Stimulated activated memory B cell treated with anti-CD40 and anti-IgM and Interleukin-4, amounts not matched to agents 10 μg/mL and 1 μg/mL and 100 μg/mL, for 72 hours (primary cell): ENCODE measurements around the gene C12orf50.
"Not testable (repeated sequence)": the region's sequence is repeated elsewhere in the genome, so short reads cannot be mapped to it uniquely, and the experiment has no call there.

Experiments
- ATAC-seq: fragments of 150-1000 bp; cut with Tn5 transposase; 2 replicates; pipeline ENCODE4 v1.10.0; 2021
- H3K27ac Mint-ChIP-seq: one replicate; pipeline ENCODE4 v1.8.0; 2022; ENCODE audit warnings: mild to moderate bottlenecking, mixed read lengths
- H3K27me3 Mint-ChIP-seq: one replicate; pipeline ENCODE4 v1.8.0; 2022; ENCODE audit warnings: mixed read lengths
- H3K36me3 Mint-ChIP-seq: one replicate; pipeline ENCODE4 v1.8.0; 2022; ENCODE audit warnings: mixed read lengths
- H3K4me1 Mint-ChIP-seq: one replicate; pipeline ENCODE4 v1.8.0; 2022; ENCODE audit warnings: mixed read lengths
- H3K4me3 Mint-ChIP-seq: one replicate; pipeline ENCODE4 v1.8.0; 2022; ENCODE audit warnings: mild to moderate bottlenecking, moderate library complexity, mixed read lengths
- H3K9me3 Mint-ChIP-seq: one replicate; pipeline ENCODE4 v1.8.0; 2022; ENCODE audit warnings: mixed read lengths

Gene C12orf50

GRCh38 chr12:88029093-88029665, at the start of gene C12orf50:
C12orf50 (minus strand) TSS chr12:88029401; CDS start chr12:88026962, 2,439 bp downstream.
- Mint-ChIP-seq H3K4me1 (no peaks in the 10 kb centered on the region), H3K27ac (no peak within 1 kb of the TSS), H3K27me3 (no peaks in the 10 kb centered on the region), H3K4me3 (no peak within 1 kb of the TSS), H3K36me3 (no peaks in the 10 kb centered on the region), H3K9me3 (peaks cover 5% of the 10 kb centered on the region)
- no peak for ATAC-seq

GRCh38 chr12:88067301-88067700, 38.1 kb upstream of the C12orf50 start:
- Mint-ChIP-seq H3K4me3 (no peak overlapping the region), H3K4me1 (peaks cover 15% of the 10 kb centered on the region), H3K9me3 (no peaks in the 10 kb centered on the region), H3K36me3 (peaks cover 60% of the 10 kb centered on the region), H3K27me3 (no peaks in the 10 kb centered on the region), H3K27ac (peak overlapping the region; percentile 48)
- no peak for ATAC-seq

GRCh38 chr12:88063375-88063774, 34.2 kb upstream of the C12orf50 start:
- Mint-ChIP-seq H3K9me3 (no peaks in the 10 kb centered on the region), H3K36me3 (peaks cover 43% of the 10 kb centered on the region), H3K4me1 (peaks cover 20% of the 10 kb centered on the region), H3K27ac (peak overlapping the region; percentile 11), H3K27me3 (no peaks in the 10 kb centered on the region), H3K4me3 (peak overlapping the region; percentile 3)
- peak; percentile 64 for ATAC-seq

GRCh38 chr12:88062474-88062873, 33.3 kb upstream of the C12orf50 start:
- peaks cover 20% of the 10 kb centered on the region for H3K4me1 Mint-ChIP-seq
- H3K4me3 Mint-ChIP-seq: no peak overlapping the region
- H3K9me3 Mint-ChIP-seq: no peaks in the 10 kb centered on the region
- peak overlapping the region; percentile 11 for H3K27ac Mint-ChIP-seq
- H3K36me3 Mint-ChIP-seq: peaks cover 48% of the 10 kb centered on the region
- H3K27me3 Mint-ChIP-seq: no peaks in the 10 kb centered on the region
- ATAC-seq: peak; percentile 67

GRCh38 chr12:88058719-88059077, 29.5 kb upstream of the C12orf50 start:
- peak overlapping the region; percentile 4 for H3K27ac Mint-ChIP-seq
- peaks cover 51% of the 10 kb centered on the region for H3K36me3 Mint-ChIP-seq

GRCh38 chr12:88057994-88058718, 29.0 kb upstream of the C12orf50 start:
- Mint-ChIP-seq H3K27me3 (no peaks in the 10 kb centered on the region), H3K27ac (peak overlapping the region; percentile 4), H3K9me3 (no peaks in the 10 kb centered on the region), H3K36me3 (peaks cover 47% of the 10 kb centered on the region), H3K4me3 (no peak overlapping the region), H3K4me1 (peaks cover 14% of the 10 kb centered on the region)
- ATAC-seq: no peak

More at GRCh38 chr12:88058719-88059077, 29.5 kb upstream of the C12orf50 start:
- Mint-ChIP-seq H3K27me3 (no peaks in the 10 kb centered on the region), H3K4me1 (peaks cover 19% of the 10 kb centered on the region), H3K9me3 (no peaks in the 10 kb centered on the region), H3K4me3 (no peak overlapping the region)
- ATAC-seq: no peak

- H3K9me3 Mint-ChIP-seq: no peaks in the 10 kb centered on the region
- no peak overlapping the region for H3K4me3 Mint-ChIP-seq
- peaks cover 49% of the 10 kb centered on the region for H3K36me3 Mint-ChIP-seq
- no peaks in the 10 kb centered on the region for H3K27me3 Mint-ChIP-seq
- no peak overlapping the region for H3K27ac Mint-ChIP-seq
- no peaks in the 10 kb centered on the region for H3K4me1 Mint-ChIP-seq
- ATAC-seq: no peak
Observed at GRCh38 chr12:88056571-88056970, 27.4 kb upstream of the C12orf50 start.

GRCh38 chr12:88052686-88053085, 23.5 kb upstream of the C12orf50 start:
- no peaks in the 10 kb centered on the region for H3K27me3 Mint-ChIP-seq
- no peaks in the 10 kb centered on the region for H3K4me1 Mint-ChIP-seq
- H3K27ac Mint-ChIP-seq: no peak overlapping the region
- H3K36me3 Mint-ChIP-seq: peaks cover 31% of the 10 kb centered on the region
- H3K4me3 Mint-ChIP-seq: no peak overlapping the region
- no peak for ATAC-seq
- no peaks in the 10 kb centered on the region for H3K9me3 Mint-ChIP-seq

- no peak overlapping the region for H3K27ac Mint-ChIP-seq
- H3K36me3 Mint-ChIP-seq: peaks cover 45% of the 10 kb centered on the region
- ATAC-seq: no peak
- H3K4me1 Mint-ChIP-seq: peaks cover 8% of the 10 kb centered on the region
- no peak overlapping the region for H3K4me3 Mint-ChIP-seq
- H3K9me3 Mint-ChIP-seq: no peaks in the 10 kb centered on the region
- no peaks in the 10 kb centered on the region for H3K27me3 Mint-ChIP-seq
Observed at GRCh38 chr12:88044035-88044434, 14.8 kb upstream of the C12orf50 start.

GRCh38 chr12:88037770-88038169, 8.6 kb upstream of the C12orf50 start:
- no peak for ATAC-seq
- Mint-ChIP-seq H3K9me3 (no peaks in the 10 kb centered on the region), H3K27me3 (no peaks in the 10 kb centered on the region), H3K4me3 (no peak overlapping the region), H3K36me3 (no peaks in the 10 kb centered on the region), H3K4me1 (peaks cover 35% of the 10 kb centered on the region), H3K27ac (no peak overlapping the region)

GRCh38 chr12:88036353-88036965, 7.3 kb upstream of the C12orf50 start:
- no peak for ATAC-seq
- Mint-ChIP-seq H3K36me3 (no peaks in the 10 kb centered on the region), H3K4me1 (peaks cover 35% of the 10 kb centered on the region), H3K27ac (peak overlapping the region; percentile 95), H3K27me3 (no peaks in the 10 kb centered on the region), H3K4me3 (peak overlapping the region; percentile 100), H3K9me3 (peaks cover 5% of the 10 kb centered on the region)

- peak overlapping the region; percentile 95 for H3K27ac Mint-ChIP-seq
- peaks cover 5% of the 10 kb centered on the region for H3K9me3 Mint-ChIP-seq
- H3K4me3 Mint-ChIP-seq: peak overlapping the region; percentile 100
- H3K27me3 Mint-ChIP-seq: no peaks in the 10 kb centered on the region
- ATAC-seq: no peak
- peaks cover 35% of the 10 kb centered on the region for H3K4me1 Mint-ChIP-seq
- no peaks in the 10 kb centered on the region for H3K36me3 Mint-ChIP-seq
Observed at GRCh38 chr12:88035907-88036289, 6.7 kb upstream of the C12orf50 start.

- Mint-ChIP-seq H3K27me3 (no peaks in the 10 kb centered on the region), H3K4me3 (peak overlapping the region; percentile 100), H3K4me1 (peaks cover 35% of the 10 kb centered on the region), H3K36me3 (no peaks in the 10 kb centered on the region), H3K27ac (peak overlapping the region; percentile 95), H3K9me3 (peaks cover 5% of the 10 kb centered on the region)
- ATAC-seq: peak; percentile 100
Observed at GRCh38 chr12:88035271-88035906, 6.2 kb upstream of the C12orf50 start.

- H3K27me3 Mint-ChIP-seq, H3K36me3 Mint-ChIP-seq, ATAC-seq, H3K4me3 Mint-ChIP-seq, H3K4me1 Mint-ChIP-seq, H3K9me3 Mint-ChIP-seq, H3K27ac Mint-ChIP-seq: not testable (repeated sequence)
Observed at GRCh38 chr12:88031161-88031560, 2.0 kb upstream of the C12orf50 start.

- H3K4me3 Mint-ChIP-seq: no peak overlapping the region
- H3K27me3 Mint-ChIP-seq: peaks cover 3% of the 10 kb centered on the region
- H3K27ac Mint-ChIP-seq: no peak overlapping the region
Observed at GRCh38 chr12:88026196-88026595, 3.0 kb downstream of the C12orf50 start.

More at GRCh38 chr12:88026196-88026595, 3.0 kb downstream of the C12orf50 start:
- Mint-ChIP-seq H3K9me3 (no peaks in the 10 kb centered on the region), H3K4me1 (no peaks in the 10 kb centered on the region), H3K36me3 (no peaks in the 10 kb centered on the region)
- no peak for ATAC-seq
